Loucy (cell line): ENCODE data around the gene CNIH1.

Source experiments
- H2AFZ ChIP-seq: fragments of 200-600 bp; sonication (generic); 2 replicates; pipeline ENCODE4 v1.6.0; 2016; ENCODE audit warnings: antibody characterized with exemption, mild to moderate bottlenecking, low read length, moderate library complexity
- H3F3A ChIP-seq: fragments of 200-600 bp; 2 replicates; pipeline ENCODE4 v1.6.0; 2016; ENCODE audit warnings: antibody characterized with exemption, low read depth, mild to moderate bottlenecking
- H3K27me3 ChIP-seq: fragments of 200-600 bp; sonication (generic); 2 replicates; pipeline ENCODE4 v1.6.1; 2014; ENCODE audit warnings: low read length, mild to moderate bottlenecking; ENCODE audit not compliant: insufficient read depth, poor library complexity, severe bottlenecking
- H3K36me3 ChIP-seq: fragments of 200-600 bp; sonication (generic); 2 replicates; pipeline ENCODE4 v1.6.1; 2016; ENCODE audit warnings: low read length; ENCODE audit not compliant: insufficient read depth
- H3K4me1 ChIP-seq: fragments of 200-600 bp; sonication (generic); 2 replicates; pipeline ENCODE4 v1.5.1; 2014; ENCODE audit warnings: low read length, mild to moderate bottlenecking; ENCODE audit not compliant: insufficient read depth, poor library complexity, severe bottlenecking
- H3K4me2 ChIP-seq: fragments of 200-600 bp; sonication (generic); 2 replicates; pipeline ENCODE4 v1.6.0; 2014; ENCODE audit warnings: antibody characterized with exemption, low read length, low read depth, mild to moderate bottlenecking; ENCODE audit not compliant: poor library complexity, severe bottlenecking
- H3K4me3 ChIP-seq: fragments of 200-600 bp; sonication (generic); 2 replicates; pipeline ENCODE4 v1.5.1; 2014; ENCODE audit warnings: low read length, mild to moderate bottlenecking, mixed read lengths; ENCODE audit not compliant: poor library complexity, severe bottlenecking
- H3K79me2 ChIP-seq: fragments of 200-600 bp; sonication (generic); 2 replicates; pipeline ENCODE4 v1.6.1; 2014; ENCODE audit warnings: low read length; ENCODE audit not compliant: insufficient read depth
- H3K9ac ChIP-seq: fragments of 200-600 bp; sonication (generic); 2 replicates; pipeline ENCODE4 v1.6.0; 2014; ENCODE audit warnings: mild to moderate bottlenecking, low read depth, low read length, moderate library complexity; ENCODE audit not compliant: poor library complexity, severe bottlenecking
- H3K9me2 ChIP-seq: fragments of 200-600 bp; sonication (generic); replicated peaks from 2 replicates; pipeline ENCODE4 v1.6.1; 2016; ENCODE audit warnings: low read depth, low read length, mixed read lengths
- H3K9me3 ChIP-seq: fragments of 200-600 bp; sonication (generic); 2 replicates; pipeline ENCODE4 v1.6.1; 2014; ENCODE audit warnings: mild to moderate bottlenecking, antibody characterized with exemption, low read length, low read depth; ENCODE audit not compliant: insufficient read depth
- H4K20me1 ChIP-seq: fragments of 200-600 bp; sonication (generic); 2 replicates; pipeline ENCODE4 v1.6.0; 2014; ENCODE audit warnings: antibody characterized with exemption, low read length, mild to moderate bottlenecking; ENCODE audit not compliant: insufficient read depth, poor library complexity, severe bottlenecking
- EZH2phosphoT487 ChIP-seq: fragments of 200-600 bp; IDR thresholded peaks from 2 replicates; pipeline ENCODE4 v1.6.1; 2018; ENCODE audit warnings: antibody characterized with exemption, mild to moderate bottlenecking, moderate library complexity, borderline replicate concordance
- TF ChIP-seq, protein P1 (sequence below): fragments of 200-600 bp; sonication (generic); conservative IDR thresholded peaks from 2 replicates; pipeline ENCODE4 v1.5.1; 2014; ENCODE audit warnings: mild to moderate bottlenecking, antibody characterized with exemption, low read length

CNIH1 gene

DNA sequence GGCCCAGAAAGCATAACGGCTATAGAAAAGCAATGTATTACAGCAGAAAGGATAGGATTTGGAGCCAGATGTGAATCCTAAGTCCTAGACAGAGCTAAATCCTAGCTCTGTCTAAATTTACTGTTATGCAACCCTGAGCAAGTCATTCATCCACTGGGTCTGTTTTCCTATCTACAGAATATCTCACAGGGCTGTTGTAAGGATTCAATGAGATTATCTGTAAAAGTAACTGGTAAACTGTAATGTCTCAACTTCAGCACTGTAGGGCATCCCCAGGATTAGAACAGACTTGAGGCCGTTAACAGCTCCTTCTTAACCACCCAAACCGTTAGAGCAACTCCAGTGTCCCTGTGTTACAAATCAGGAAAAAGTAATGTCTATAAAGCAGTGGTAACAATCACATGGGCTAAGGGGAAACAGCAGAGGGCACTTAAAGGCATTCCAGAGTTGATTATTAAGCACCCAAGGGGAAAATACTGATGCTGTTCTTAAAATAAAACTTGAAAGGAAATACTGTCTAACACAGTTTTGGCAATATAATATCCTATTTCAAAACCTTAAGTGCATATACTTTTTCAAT lies 37.6 kb upstream of the CNIH1 start:
- H3K79me2 ChIP-seq, result peaks cover 22% of the 10 kb centered on the region
- H3K9me3 ChIP-seq, result no peaks in the 10 kb centered on the region
- H2AFZ ChIP-seq, result no peak overlapping the region
- no peaks in the 10 kb centered on the region for H3K27me3 ChIP-seq
- no peak overlapping the region for H3K4me3 ChIP-seq
- H3K36me3 ChIP-seq, result peaks cover 51% of the 10 kb centered on the region; the same call in 1 of the 2 replicates
- H3K4me1 ChIP-seq, result peaks cover 18% of the 10 kb centered on the region
- no peak overlapping the region for H3K4me2 ChIP-seq
- H3K9ac ChIP-seq, result no peak overlapping the region
- H3F3A ChIP-seq, result no peaks in the 10 kb centered on the region
- no peaks in the 10 kb centered on the region for H3K9me2 ChIP-seq
- peaks cover 19% of the 10 kb centered on the region for H4K20me1 ChIP-seq
- no peak for TF ChIP-seq EZH2phosphoT487
- TF ChIP-seq, protein P1, sequence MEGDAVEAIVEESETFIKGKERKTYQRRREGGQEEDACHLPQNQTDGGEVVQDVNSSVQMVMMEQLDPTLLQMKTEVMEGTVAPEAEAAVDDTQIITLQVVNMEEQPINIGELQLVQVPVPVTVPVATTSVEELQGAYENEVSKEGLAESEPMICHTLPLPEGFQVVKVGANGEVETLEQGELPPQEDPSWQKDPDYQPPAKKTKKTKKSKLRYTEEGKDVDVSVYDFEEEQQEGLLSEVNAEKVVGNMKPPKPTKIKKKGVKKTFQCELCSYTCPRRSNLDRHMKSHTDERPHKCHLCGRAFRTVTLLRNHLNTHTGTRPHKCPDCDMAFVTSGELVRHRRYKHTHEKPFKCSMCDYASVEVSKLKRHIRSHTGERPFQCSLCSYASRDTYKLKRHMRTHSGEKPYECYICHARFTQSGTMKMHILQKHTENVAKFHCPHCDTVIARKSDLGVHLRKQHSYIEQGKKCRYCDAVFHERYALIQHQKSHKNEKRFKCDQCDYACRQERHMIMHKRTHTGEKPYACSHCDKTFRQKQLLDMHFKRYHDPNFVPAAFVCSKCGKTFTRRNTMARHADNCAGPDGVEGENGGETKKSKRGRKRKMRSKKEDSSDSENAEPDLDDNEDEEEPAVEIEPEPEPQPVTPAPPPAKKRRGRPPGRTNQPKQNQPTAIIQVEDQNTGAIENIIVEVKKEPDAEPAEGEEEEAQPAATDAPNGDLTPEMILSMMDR, result no peak

DNA sequence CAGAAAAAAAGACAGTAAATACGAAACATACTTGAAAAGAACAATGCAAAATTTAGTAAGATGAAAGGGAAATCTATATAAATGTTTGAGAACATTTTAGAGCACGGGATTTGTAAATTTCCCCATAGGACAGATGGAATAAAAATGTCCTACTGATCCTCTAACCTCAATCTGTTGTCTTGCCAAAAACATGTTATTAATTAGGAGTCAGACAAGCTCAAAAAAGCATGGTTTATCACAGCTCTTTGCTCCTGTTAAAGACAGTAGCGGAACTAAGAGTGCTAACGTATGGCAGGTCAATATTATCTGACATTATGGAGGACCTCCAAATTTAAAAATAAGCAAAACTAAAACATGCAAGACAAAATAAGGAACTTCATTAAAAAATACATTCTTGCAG lies 34.7 kb upstream of the CNIH1 start:
- no peak overlapping the region for H3K4me2 ChIP-seq
- H3K27me3 ChIP-seq, result no peaks in the 10 kb centered on the region
- H3K9me2 ChIP-seq, result no peaks in the 10 kb centered on the region
- no peaks in the 10 kb centered on the region for H3F3A ChIP-seq
- H3K9ac ChIP-seq, result no peak overlapping the region
- peaks cover 38% of the 10 kb centered on the region; the same call in 1 of the 2 replicates for H3K36me3 ChIP-seq
- H3K4me1 ChIP-seq, result no peaks in the 10 kb centered on the region
- H3K9me3 ChIP-seq, result no peaks in the 10 kb centered on the region
- no peaks in the 10 kb centered on the region for H4K20me1 ChIP-seq
- no peak overlapping the region for H3K4me3 ChIP-seq
- H2AFZ ChIP-seq, result no peak overlapping the region
- TF ChIP-seq EZH2phosphoT487, result no peak
- TF ChIP-seq, protein P1, result no peak
- H3K79me2 ChIP-seq, result no peaks in the 10 kb centered on the region

DNA sequence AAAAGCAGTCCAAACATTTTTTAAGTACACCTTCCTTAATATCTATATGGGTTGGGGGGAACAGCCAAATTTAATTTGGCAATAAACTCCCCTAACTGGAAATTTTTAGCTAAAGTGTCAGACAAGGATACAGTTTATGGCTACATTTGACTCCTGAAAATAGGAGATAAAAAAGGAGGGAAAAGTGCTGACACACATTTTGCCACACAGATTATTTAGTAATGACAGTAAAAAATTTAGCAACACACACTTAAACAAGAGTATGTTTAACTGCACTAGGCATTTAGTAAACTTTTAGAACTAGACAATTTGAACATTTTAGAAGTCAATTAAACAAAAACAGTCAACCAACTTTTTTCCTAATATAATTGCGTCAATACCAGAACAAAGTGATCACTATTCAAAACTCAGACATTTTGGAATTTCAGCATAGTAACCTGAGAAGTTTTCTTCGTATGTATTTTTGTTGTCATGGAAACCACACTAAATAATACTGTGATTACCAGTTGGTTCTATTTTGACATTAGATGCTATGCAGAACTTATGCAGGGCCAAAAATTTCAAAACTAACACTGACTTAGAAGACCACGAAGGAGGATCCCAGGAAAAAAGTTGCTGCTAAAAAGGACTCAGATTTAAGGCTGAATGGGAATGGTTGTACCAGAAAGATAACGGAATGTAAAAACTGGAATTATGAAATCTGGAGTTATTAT lies 34.2 kb upstream of the CNIH1 start:
- H3K36me3 ChIP-seq, result peaks cover 34% of the 10 kb centered on the region; the same call in 1 of the 2 replicates
- no peak for TF ChIP-seq EZH2phosphoT487
- TF ChIP-seq, protein P1, result no peak

More for the DNA sequence above, 34.2 kb upstream of the CNIH1 start:
- Histone ChIP-seq H3K79me2 (no peaks in the 10 kb centered on the region), H3K9me2 (no peaks in the 10 kb centered on the region), H3K4me1 (no peaks in the 10 kb centered on the region), H4K20me1 (no peaks in the 10 kb centered on the region), H3F3A (no peaks in the 10 kb centered on the region), H3K27me3 (no peaks in the 10 kb centered on the region), H2AFZ (no peak overlapping the region), H3K4me2 (no peak overlapping the region), H3K9me3 (no peaks in the 10 kb centered on the region), H3K4me3 (no peak overlapping the region), H3K9ac (no peak overlapping the region)
